Nephron progenitor cell (in vitro differentiated cells): ENCODE data around the gene GNAO1.

Experiments used
- DNase-seq: peaks from one replicate; pipeline ENCODE4 v3.0.0; 2021
- H3K27ac Mint-ChIP-seq: 2 replicates; pipeline ENCODE4 v1.8.0; 2021; ENCODE audit warnings: mild to moderate bottlenecking, moderate library complexity, mixed read lengths
- H3K27me3 Mint-ChIP-seq: 2 replicates; pipeline ENCODE4 v1.8.0; 2021; ENCODE audit warnings: mild to moderate bottlenecking, low read depth, mixed read lengths; ENCODE audit not compliant: poor library complexity
- H3K36me3 Mint-ChIP-seq: 2 replicates; pipeline ENCODE4 v1.8.0; 2021; ENCODE audit warnings: low read depth, mixed read lengths
- H3K4me1 Mint-ChIP-seq: 2 replicates; pipeline ENCODE4 v1.8.0; 2021; ENCODE audit warnings: mixed read lengths
- H3K4me3 Mint-ChIP-seq: 2 replicates; pipeline ENCODE4 v1.8.0; 2021; ENCODE audit warnings: mild to moderate bottlenecking, moderate library complexity, mixed read lengths
- H3K9me3 Mint-ChIP-seq: 2 replicates; pipeline ENCODE4 v1.8.0; 2021; ENCODE audit warnings: mild to moderate bottlenecking, moderate library complexity, mixed read lengths
- TF ChIP-seq, protein P1 (sequence below): fragments of 200-600 bp; sonication (generic); IDR thresholded peaks from 2 replicates; pipeline ENCODE4 v1.5.0; 2021; ENCODE audit warnings: antibody characterized with exemption

GNAO1 gene

DNA sequence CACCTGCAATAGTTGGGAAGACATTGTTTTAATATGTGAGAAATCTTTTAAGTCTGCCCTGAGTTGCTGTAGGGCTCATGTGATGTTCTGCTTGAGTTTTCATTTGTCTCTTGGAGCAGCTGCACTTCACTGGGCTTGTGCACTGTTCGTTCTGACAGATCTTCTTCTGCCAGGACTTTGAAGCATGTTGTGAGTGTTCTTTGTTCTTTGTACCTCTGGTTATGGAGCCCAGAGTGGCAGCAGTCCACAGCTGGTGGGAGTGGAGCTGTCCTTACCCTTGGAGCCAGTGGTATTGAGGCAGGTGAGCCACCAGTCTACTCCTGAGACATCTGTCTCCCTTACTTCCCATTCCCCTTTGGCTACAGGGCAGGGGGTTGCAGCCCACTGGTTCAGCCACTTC is 64.6 kb downstream of the GNAO1 start:
- Mint-ChIP-seq H3K36me3 (no peaks in the 10 kb centered on the region), H3K4me3 (no peak overlapping the region), H3K9me3 (no peaks in the 10 kb centered on the region), H3K4me1 (peaks cover 7% of the 10 kb centered on the region), H3K27ac (no peak overlapping the region), H3K27me3 (peaks cover 16% of the 10 kb centered on the region)
- TF ChIP-seq, protein P1, sequence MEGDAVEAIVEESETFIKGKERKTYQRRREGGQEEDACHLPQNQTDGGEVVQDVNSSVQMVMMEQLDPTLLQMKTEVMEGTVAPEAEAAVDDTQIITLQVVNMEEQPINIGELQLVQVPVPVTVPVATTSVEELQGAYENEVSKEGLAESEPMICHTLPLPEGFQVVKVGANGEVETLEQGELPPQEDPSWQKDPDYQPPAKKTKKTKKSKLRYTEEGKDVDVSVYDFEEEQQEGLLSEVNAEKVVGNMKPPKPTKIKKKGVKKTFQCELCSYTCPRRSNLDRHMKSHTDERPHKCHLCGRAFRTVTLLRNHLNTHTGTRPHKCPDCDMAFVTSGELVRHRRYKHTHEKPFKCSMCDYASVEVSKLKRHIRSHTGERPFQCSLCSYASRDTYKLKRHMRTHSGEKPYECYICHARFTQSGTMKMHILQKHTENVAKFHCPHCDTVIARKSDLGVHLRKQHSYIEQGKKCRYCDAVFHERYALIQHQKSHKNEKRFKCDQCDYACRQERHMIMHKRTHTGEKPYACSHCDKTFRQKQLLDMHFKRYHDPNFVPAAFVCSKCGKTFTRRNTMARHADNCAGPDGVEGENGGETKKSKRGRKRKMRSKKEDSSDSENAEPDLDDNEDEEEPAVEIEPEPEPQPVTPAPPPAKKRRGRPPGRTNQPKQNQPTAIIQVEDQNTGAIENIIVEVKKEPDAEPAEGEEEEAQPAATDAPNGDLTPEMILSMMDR, result no peak
- no peak for DNase-seq

DNA sequence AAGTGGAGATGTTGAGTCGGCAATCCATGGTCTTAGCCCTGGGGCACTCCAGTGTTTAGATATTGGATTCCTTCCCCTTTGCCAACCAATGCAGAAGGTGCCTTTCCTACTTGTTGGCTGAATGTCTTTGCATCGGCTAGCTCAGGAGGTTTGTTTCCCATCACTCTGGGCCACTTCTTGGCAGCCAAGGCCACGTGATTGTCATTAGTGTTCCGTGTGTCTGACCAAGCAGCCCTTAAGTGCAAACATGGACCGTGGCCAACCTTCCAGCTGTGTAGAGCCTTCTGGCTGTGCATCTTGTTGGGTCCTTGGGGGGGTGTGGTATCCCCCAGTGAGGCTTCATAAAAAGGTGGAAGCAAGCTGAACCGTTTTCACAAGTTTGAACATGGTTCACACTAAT is 66.0 kb downstream of the GNAO1 start:
- H3K4me1 Mint-ChIP-seq, result peaks cover 19% of the 10 kb centered on the region
- H3K36me3 Mint-ChIP-seq, result no peaks in the 10 kb centered on the region
- DNase-seq, result no peak
- no peak overlapping the region for H3K27ac Mint-ChIP-seq
- peaks cover 15% of the 10 kb centered on the region for H3K27me3 Mint-ChIP-seq
- H3K9me3 Mint-ChIP-seq, result no peaks in the 10 kb centered on the region
- no peak overlapping the region for H3K4me3 Mint-ChIP-seq
- TF ChIP-seq, protein P1, result no peak

GRCh38 chr16:56257666-56258342 is 66.5 kb downstream of the GNAO1 start:
- no peak for DNase-seq
- TF ChIP-seq, protein P1, result no peak
- no peaks in the 10 kb centered on the region for H3K36me3 Mint-ChIP-seq
- H3K27me3 Mint-ChIP-seq, result peaks cover 15% of the 10 kb centered on the region
- peaks cover 24% of the 10 kb centered on the region for H3K4me1 Mint-ChIP-seq
- H3K4me3 Mint-ChIP-seq, result no peak overlapping the region
- no peak overlapping the region for H3K27ac Mint-ChIP-seq
- no peaks in the 10 kb centered on the region for H3K9me3 Mint-ChIP-seq

DNA sequence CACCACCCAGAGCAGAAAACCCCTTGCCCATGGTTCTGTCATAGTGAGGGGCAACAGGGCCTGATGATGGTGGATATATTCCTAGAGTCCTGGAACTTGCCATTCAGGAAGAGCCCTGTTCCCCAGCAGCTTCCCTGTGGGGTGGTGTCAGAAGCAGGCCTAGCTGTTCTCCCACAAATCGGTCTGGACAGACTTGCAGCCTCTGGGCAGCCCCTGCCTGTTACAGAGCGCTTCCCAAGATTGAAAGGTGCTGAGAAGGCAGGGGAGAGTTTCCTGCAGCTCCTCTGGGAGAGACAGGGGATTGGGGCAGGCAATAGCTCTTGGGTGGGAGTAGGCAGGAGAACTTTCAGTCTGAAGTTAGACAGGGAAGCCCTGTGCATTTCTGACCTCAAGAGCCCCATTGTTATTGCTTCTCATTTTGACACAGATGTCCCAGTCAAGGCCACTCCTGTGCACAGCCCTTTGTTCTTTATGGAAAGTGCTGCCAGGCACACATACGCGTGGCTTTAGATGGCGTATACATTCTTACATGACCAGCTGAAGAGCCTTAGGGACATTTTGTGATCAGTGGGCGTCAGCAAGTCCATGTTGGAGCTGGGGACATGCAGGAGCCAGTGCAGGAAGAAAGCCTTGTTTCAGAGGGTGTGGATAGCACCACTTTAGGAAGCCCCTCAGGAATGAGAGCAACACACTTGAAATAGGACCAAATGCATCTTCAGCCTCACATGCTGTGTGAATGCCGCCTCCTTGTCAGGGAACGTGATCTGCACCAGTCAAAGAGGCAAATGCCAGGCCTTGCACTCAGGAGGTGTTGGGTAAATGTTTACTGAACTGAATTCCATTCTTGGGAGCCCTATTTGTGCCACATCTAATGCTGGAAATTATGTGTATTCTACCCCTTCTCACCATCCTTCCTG is 67.5 kb downstream of the GNAO1 start:
- Mint-ChIP-seq H3K9me3 (no peaks in the 10 kb centered on the region), H3K27ac (no peak overlapping the region), H3K4me1 (peaks cover 34% of the 10 kb centered on the region), H3K36me3 (no peaks in the 10 kb centered on the region), H3K27me3 (peaks cover 15% of the 10 kb centered on the region), H3K4me3 (no peak overlapping the region)
- TF ChIP-seq, protein P1, result no peak
- no peak for DNase-seq

DNA sequence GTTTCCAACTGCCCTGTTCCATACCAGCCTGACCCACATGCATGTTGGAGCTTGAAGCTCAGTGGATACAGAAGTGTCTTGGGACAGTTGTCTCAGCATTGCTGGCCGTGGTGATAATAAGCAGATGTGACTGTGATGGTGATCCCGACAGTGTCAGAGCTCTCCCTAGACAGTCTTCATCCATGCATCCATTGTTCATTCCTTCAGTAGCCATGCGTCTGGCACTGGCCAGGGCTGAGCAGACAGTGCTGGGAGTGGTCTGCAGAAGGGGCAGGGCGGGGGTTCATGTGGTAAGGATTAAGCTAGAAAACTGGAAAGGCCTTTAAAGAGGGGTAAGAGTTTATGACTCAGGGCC is 68.1 kb downstream of the GNAO1 start:
- Mint-ChIP-seq H3K9me3 (no peaks in the 10 kb centered on the region), H3K4me1 (peaks cover 40% of the 10 kb centered on the region), H3K27ac (no peak overlapping the region), H3K36me3 (no peaks in the 10 kb centered on the region), H3K27me3 (peaks cover 15% of the 10 kb centered on the region), H3K4me3 (no peak overlapping the region)
- no peak for DNase-seq
- TF ChIP-seq, protein P1, result no peak
